A673 (cell line): ENCODE data around the gene PUM1. TPM values are rescaled to one million over a fixed set of nuclear protein-coding genes. Genes with fewer than 3 reads are reported as not detected.

Experiments used
- BruUV-seq: library from RNA; stranded (reverse); fragments of 400-500 nt; replicated peaks from 2 replicates; lab custom pipeline; 2021; lab: Mats Ljungman, UMichigan
- CTCF ChIA-PET: fragments of 300-600 bp; sonication (Branson Sonifier 250); formaldehyde crosslinking; loops from one replicate; lab custom pipeline; 2022; ENCODE audit warnings: antibody characterized with exemption; lab: Charles Lee
- POLR2A ChIA-PET: fragments of 300-600 bp; sonication (Branson Sonifier 250); formaldehyde crosslinking; loops from one replicate; lab custom pipeline; 2022; ENCODE audit warnings: antibody characterized with exemption; ENCODE audit not compliant: low non-redundant PET; lab: Charles Lee
- DNase-seq: peaks from one replicate; pipeline ENCODE4 v3.0.0-alpha.2; 2015; ENCODE audit warnings: low spot score
- H3K27ac ChIP-seq: fragments of 200-600 bp; sonication (generic); 2 replicates; pipeline ENCODE4 v1.5.1; 2016; ENCODE audit warnings: mixed run types, low read depth, mild to moderate bottlenecking, mixed read lengths, antibody characterized with exemption, low read length; ENCODE audit not compliant: poor library complexity, severe bottlenecking
- H3K27me3 ChIP-seq: fragments of 200-600 bp; sonication (generic); replicated peaks from 2 replicates; pipeline ENCODE4 v1.6.1; 2017; ENCODE audit warnings: mixed run types, low read depth, mild to moderate bottlenecking, mixed read lengths, antibody characterized with exemption, low read length; ENCODE audit not compliant: insufficient read depth, poor library complexity
- H3K36me3 ChIP-seq: fragments of 200-600 bp; sonication (generic); 2 replicates; pipeline ENCODE4 v1.6.1; 2016; ENCODE audit warnings: mixed run types, mild to moderate bottlenecking, mixed read lengths, antibody characterized with exemption, low read length; ENCODE audit not compliant: insufficient read depth, poor library complexity, severe bottlenecking
- H3K4me1 ChIP-seq: fragments of 200-600 bp; sonication (generic); 2 replicates; pipeline ENCODE4 v1.6.1; 2017; ENCODE audit warnings: mixed run types, mild to moderate bottlenecking, mixed read lengths, antibody characterized with exemption, low read length; ENCODE audit not compliant: insufficient read depth, poor library complexity, severe bottlenecking
- H3K4me3 ChIP-seq: fragments of 200-600 bp; sonication (generic); 2 replicates; pipeline ENCODE4 v1.5.1; 2016; ENCODE audit warnings: low read depth, mixed run types, mild to moderate bottlenecking, mixed read lengths, low read length; ENCODE audit not compliant: poor library complexity, severe bottlenecking
- H3K9me3 ChIP-seq: fragments of 200-600 bp; sonication (generic); 2 replicates; pipeline ENCODE4 v1.6.1; 2016; ENCODE audit warnings: mixed run types, low read depth, mild to moderate bottlenecking, mixed read lengths, antibody characterized with exemption, low read length; ENCODE audit not compliant: poor library complexity, severe bottlenecking
- CTCF ChIP-seq: fragments of 300-800, 200-600 bp; sonication (generic); conservative IDR thresholded peaks from 2 replicates; pipeline ENCODE4 v1.5.1; 2017; ENCODE audit warnings: low read depth, mild to moderate bottlenecking, antibody characterized with exemption, low read length, moderate library complexity, mixed read lengths
- EZH2 ChIP-seq: fragments of 200-600 bp; sonication (generic); IDR thresholded peaks from 2 replicates; pipeline ENCODE4 v1.6.1; 2017; ENCODE audit warnings: borderline replicate concordance, low read depth, mild to moderate bottlenecking, mixed read lengths, antibody characterized with exemption, low read length; ENCODE audit not compliant: poor library complexity, severe bottlenecking
- intact Hi-C: fragments of 100-400 bp; cut with micrococcal nuclease; formaldehyde crosslinking; loops from one replicate; pipeline ENCODE4 v1.10.0; 2022; ENCODE audit not compliant: unreplicated experiment
- total RNA-seq: library from RNA; stranded (reverse); gene quantifications from 2 replicates; pipeline ENCODE4 v1.2.3, GENCODE V29; 2021

The PUM1 gene
- total RNA-seq, 1 experiment from 2014 or later = 138 TPM

DNA sequence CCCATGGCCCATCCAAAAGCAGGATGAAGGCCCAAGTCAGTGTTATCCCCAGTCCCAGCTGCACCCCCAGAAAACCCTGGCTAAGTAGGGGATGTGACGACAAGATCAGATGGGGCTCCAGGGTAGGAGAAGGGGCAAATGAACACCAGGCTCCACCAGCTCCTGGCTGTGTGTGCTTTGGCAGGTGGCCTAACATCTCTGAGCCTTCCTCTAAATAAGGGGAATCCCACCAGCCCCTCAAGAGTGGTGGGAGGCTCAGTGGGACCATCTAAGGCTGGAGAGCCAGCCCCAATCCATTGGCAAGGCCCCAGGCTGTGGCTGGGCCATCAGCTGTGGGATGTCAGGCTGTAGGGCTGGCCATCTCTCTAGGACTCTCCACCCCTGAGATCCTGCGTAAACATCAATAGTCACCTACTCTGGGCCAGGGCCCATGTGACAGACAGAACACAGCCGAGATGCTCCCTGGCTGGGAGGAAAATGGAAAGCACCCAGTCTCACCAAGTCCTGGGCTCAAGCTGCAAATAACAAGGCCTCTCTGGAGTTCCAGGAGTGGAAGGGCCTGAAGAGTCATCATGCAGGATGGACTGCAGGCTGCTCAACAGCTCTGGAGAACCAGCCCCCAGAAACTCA, 164.5 kb downstream of the PUM1 start:
- no peak for DNase-seq

DNA sequence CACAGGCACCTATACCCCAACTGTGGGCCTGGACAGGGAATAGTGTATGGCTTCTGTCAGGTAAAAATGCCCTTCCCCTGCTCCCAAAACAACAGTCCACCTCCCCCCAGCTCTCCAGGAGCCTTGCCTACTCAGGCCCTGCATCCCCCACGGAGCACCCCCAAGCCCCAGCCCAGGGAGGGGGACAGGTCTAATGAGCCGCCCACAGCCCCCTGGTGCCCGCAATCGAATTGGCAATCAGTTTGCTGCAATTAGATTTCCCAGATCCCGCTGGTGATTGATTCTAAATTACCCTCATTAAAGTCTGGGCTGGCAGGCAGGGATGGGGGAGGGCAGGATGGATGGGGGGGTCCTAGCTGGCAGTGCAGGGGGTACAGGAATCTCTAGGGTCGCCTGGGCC, 165.0 kb downstream of the PUM1 start:
- Histone ChIP-seq H3K36me3 (no peaks in the 10 kb centered on the region), H3K4me3 (no peak overlapping the region), H3K27me3 (no peaks in the 10 kb centered on the region), H3K9me3 (no peaks in the 10 kb centered on the region), H3K27ac (no peak overlapping the region), H3K4me1 (peaks cover 2% of the 10 kb centered on the region)
- ChIA-PET POLR2A (no interaction called here), CTCF (no interaction called here)
- no peak for DNase-seq
- no TSS peak for BruUV-seq
- TF ChIP-seq EZH2 (no peak), CTCF (no peak)
- intact Hi-C loops = no loop called here

More for the DNA sequence above, 164.5 kb downstream of the PUM1 start:
- no peaks in the 10 kb centered on the region for H3K4me1 ChIP-seq
- intact Hi-C loops = no loop called here
- CTCF ChIA-PET = no interaction called here
- H3K27me3 ChIP-seq = no peaks in the 10 kb centered on the region
- no peak overlapping the region for H3K27ac ChIP-seq
- POLR2A ChIA-PET = no interaction called here
- no TSS peak for BruUV-seq
- no peak overlapping the region for H3K4me3 ChIP-seq
- H3K9me3 ChIP-seq = no peaks in the 10 kb centered on the region
- no peak for TF ChIP-seq CTCF
- no peaks in the 10 kb centered on the region for H3K36me3 ChIP-seq

DNA sequence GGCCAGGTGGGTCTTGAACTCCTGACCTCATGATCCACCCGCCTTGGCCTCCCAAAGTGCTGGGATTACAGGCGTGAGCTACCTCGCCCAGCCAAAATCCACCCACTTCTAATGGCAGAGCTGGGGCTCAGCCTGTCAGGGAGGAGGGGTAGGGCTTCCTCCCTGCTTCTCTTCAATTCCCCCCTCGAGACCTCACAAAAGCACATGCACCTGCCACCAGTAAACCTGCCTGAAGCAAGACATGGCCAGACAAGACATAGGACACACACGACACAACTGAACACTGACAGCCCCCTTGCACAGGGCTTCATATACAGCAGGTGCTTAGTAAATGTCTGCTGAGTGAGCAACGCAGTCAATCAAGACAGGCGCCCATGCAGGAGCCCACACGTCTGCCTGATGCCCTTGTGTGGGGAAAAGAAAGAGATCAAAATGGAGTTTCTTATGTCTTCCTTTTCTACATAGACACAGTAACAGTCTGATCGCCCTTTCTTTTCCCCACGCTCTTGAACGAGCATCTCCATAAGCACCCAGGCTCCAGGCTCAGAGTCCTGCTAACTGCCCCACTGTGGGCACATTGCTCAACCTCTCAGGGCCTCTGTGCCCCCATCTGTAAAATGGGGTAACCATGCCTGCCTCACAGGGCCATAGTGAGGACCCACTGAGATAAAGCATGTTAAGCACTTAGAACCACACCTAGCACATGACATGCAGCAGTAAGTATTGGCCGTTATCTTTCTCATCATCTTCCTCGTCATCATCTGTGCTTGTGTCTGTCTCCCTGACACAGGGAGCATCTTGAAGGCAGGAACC, 165.7 kb downstream of the PUM1 start:
- H3K27ac ChIP-seq = no peak overlapping the region
- intact Hi-C loops = no loop called here
- no peaks in the 10 kb centered on the region for H3K9me3 ChIP-seq
- TF ChIP-seq CTCF (no peak), EZH2 (no peak)
- DNase-seq = no peak
- no peak overlapping the region for H3K4me3 ChIP-seq
- peaks cover 3% of the 10 kb centered on the region for H3K4me1 ChIP-seq
- H3K27me3 ChIP-seq = no peaks in the 10 kb centered on the region
- ChIA-PET POLR2A (no interaction called here), CTCF (no interaction called here)
- no peaks in the 10 kb centered on the region for H3K36me3 ChIP-seq
- BruUV-seq = no TSS peak
